ENCODE measurements around the gene ACSBG1. TPM values are rescaled to one million over a fixed set of nuclear protein-coding genes. Genes with fewer than 3 reads are reported as not detected.

ACSBG1 gene
- total and polyA plus RNA-seq, 9 donors: 0.15 to 2.2 (median 0.45) TPM; not detected in 2

GRCh38 chr15:78243491-78243941, 9.2 kb upstream of the ACSBG1 start:
- TF ChIP-seq EP300 (IDR thresholded peaks at IDR 0.05) (no peak), POLR2A (IDR thresholded peaks at IDR 0.05) (no peak), CTCF (IDR thresholded peaks at IDR 0.05) (no peak)
- peak in 4 of 5 donors; percentile 31 to 71 (median 44) for DNase-seq
- 22 to 40% (median 37%) methylated on average over 6 of the region's 6 CpGs for WGBS, 3 donors
- no peaks in the 10 kb centered on the region for H3K4me1 ChIP-seq (ENCODE audit: insufficient read depth)
- intact Hi-C loops (cut with DNase I): loop anchor here in 3 of 4 donors (5.0 to 10.0 kb wide), 5 partner anchors 111 to 286 kb away; partner anchors contain the start of gene CIB2 (in 1 of the 3)
- no peaks in the 10 kb centered on the region for H3K9me3 ChIP-seq
- no peaks in the 10 kb centered on the region for H3K27me3 ChIP-seq
- no peaks in the 10 kb centered on the region for H3K36me3 ChIP-seq
- no peak overlapping the region for H3K4me3 ChIP-seq
- no peak overlapping the region for H3K27ac ChIP-seq

- no peak for DNase-seq
- Histone ChIP-seq H3K4me3 (no peak overlapping the region), H3K27me3 (no peaks in the 10 kb centered on the region), H3K9me3 (no peaks in the 10 kb centered on the region), H3K27ac (no peak overlapping the region), H3K36me3 (no peaks in the 10 kb centered on the region), H3K4me1 (ENCODE audit: insufficient read depth) (no peaks in the 10 kb centered on the region)
- TF ChIP-seq EP300 (IDR thresholded peaks at IDR 0.05) (no peak), CTCF (IDR thresholded peaks at IDR 0.05) (no peak), POLR2A (IDR thresholded peaks at IDR 0.05) (no peak)
- intact Hi-C loops (cut with DNase I): loop anchor here in 3 of 4 donors (5.0 to 10.0 kb wide), 5 partner anchors 111 to 286 kb away; partner anchors contain the start of gene CIB2 (in 1 of the 3)
- WGBS, 3 donors: 61 to 90% (median 74%) methylated on average over 6 of the region's 6 CpGs
Measured at GRCh38 chr15:78243058-78243457, 8.7 kb upstream of the ACSBG1 start.

GRCh38 chr15:78242128-78242527, 7.8 kb upstream of the ACSBG1 start:
- no peaks in the 10 kb centered on the region for H3K9me3 ChIP-seq
- 69 to 80% (median 76%) methylated on average over 5 of the region's 5 CpGs for WGBS, 3 donors
- no peaks in the 10 kb centered on the region for H3K4me1 ChIP-seq (ENCODE audit: insufficient read depth)
- H3K4me3 ChIP-seq: no peak overlapping the region
- H3K27ac ChIP-seq: no peak overlapping the region
- H3K27me3 ChIP-seq: no peaks in the 10 kb centered on the region
- DNase-seq: no peak
- H3K36me3 ChIP-seq: no peaks in the 10 kb centered on the region
- TF ChIP-seq EP300 (IDR thresholded peaks at IDR 0.05): no peak
- no peak for TF ChIP-seq POLR2A (IDR thresholded peaks at IDR 0.05)
- no peak for TF ChIP-seq CTCF (IDR thresholded peaks at IDR 0.05)
- intact Hi-C loops (cut with DNase I): loop anchor here in 3 of 4 donors (5.0 to 10.0 kb wide), 5 partner anchors 110 to 285 kb away; partner anchors contain the start of gene CIB2 (in 1 of the 3)

GRCh38 chr15:78241017-78241416, 6.7 kb upstream of the ACSBG1 start:
- peak; percentile 81 to 92 (median 90) for DNase-seq
- Histone ChIP-seq H3K9me3 (no peaks in the 10 kb centered on the region), H3K27me3 (no peaks in the 10 kb centered on the region), H3K4me3 (no peak overlapping the region), H3K36me3 (no peaks in the 10 kb centered on the region), H3K27ac (no peak overlapping the region), H3K4me1 (ENCODE audit: insufficient read depth) (no peaks in the 10 kb centered on the region)
- TF ChIP-seq POLR2A (IDR thresholded peaks at IDR 0.05) (no peak), EP300 (IDR thresholded peaks at IDR 0.05) (no peak), CTCF (IDR thresholded peaks at IDR 0.05) (peak; percentile 23 to 84 (median 76))
- 6 to 9% (median 7%) methylated on average over 12 of the region's 12 CpGs for WGBS, 3 donors
- intact Hi-C loops (cut with DNase I): loop anchor here in 3 of 4 donors (2.0 to 10.0 kb wide), 7 partner anchors 109 to 284 kb away; partner anchors contain the start of gene CIB2 (in 1 of the 3)

All from ovary (tissue), 9 donors.